22Rv1 (cell line): ENCODE measurements around the gene GTF3C2.
A peak's percentile ranks its signal among the peaks of the same experiment; 100 is the strongest.
"Not testable (repeated sequence)": the region's sequence is repeated elsewhere in the genome, so short reads cannot be mapped to it uniquely, and the experiment has no call there.

Source experiments
- H3K27ac ChIP-seq: fragments of 450-650 bp; 2 replicates; pipeline ENCODE4 v1.5.1; 2017
- CTCF ChIP-seq: fragments of 450-650 bp; IDR thresholded peaks from 2 replicates; pipeline ENCODE4 v1.5.1; 2017; ENCODE audit warnings: mild to moderate bottlenecking
- ZFX ChIP-seq: fragments of 450-650 bp; IDR thresholded peaks from 2 replicates; pipeline ENCODE4 v1.6.1; 2017; ENCODE audit warnings: antibody characterized with exemption, borderline replicate concordance

The GTF3C2 gene

GRCh38 chr2:27335311-27335710 is 21.3 kb downstream of the GTF3C2 start:
- TF ChIP-seq CTCF (no peak), ZFX (no peak)

GRCh38 chr2:27324720-27325119 is 31.8 kb downstream of the GTF3C2 start:
- peak overlapping the region; percentile 81; the same call in 1 of the 2 replicates for H3K27ac ChIP-seq
- no peak for TF ChIP-seq CTCF
- no peak for TF ChIP-seq ZFX

More at GRCh38 chr2:27335311-27335710, 21.3 kb downstream of the GTF3C2 start:
- H3K27ac ChIP-seq: no peak overlapping the region

GRCh38 chr2:27323596-27324285 is 32.8 kb downstream of the GTF3C2 start:
- H3K27ac ChIP-seq: peak overlapping the region; percentile 81
- no peak for TF ChIP-seq ZFX
- no peak for TF ChIP-seq CTCF

GRCh38 chr2:27322766-27323595 is 33.6 kb downstream of the GTF3C2 start, which contains the start of gene MPV17:
Gene MPV17 (minus strand): TSS chr2:27323097. CDS start chr2:27322517, 580 bp downstream.
- peak within 1 kb of the TSS; percentile 81 for H3K27ac ChIP-seq
- no peak for TF ChIP-seq CTCF
- TF ChIP-seq ZFX: no peak

GRCh38 chr2:27322301-27322765 is 34.2 kb downstream of the GTF3C2 start:
- TF ChIP-seq CTCF (no peak), ZFX (no peak)
- peak overlapping the region; percentile 81 for H3K27ac ChIP-seq

- TF ChIP-seq ZFX: no peak
- TF ChIP-seq CTCF: peak; percentile 52
- peak overlapping the region; percentile 81 for H3K27ac ChIP-seq
Observed at GRCh38 chr2:27320958-27321543, 35.5 kb downstream of the GTF3C2 start.

- H3K27ac ChIP-seq: not testable (repeated sequence)
Observed at GRCh38 chr2:27319839-27320238, 36.7 kb downstream of the GTF3C2 start.
